ENCODE data around the gene DOK7. TPM values are rescaled to one million over a fixed set of nuclear protein-coding genes. Genes with fewer than 3 reads are reported as not detected.

The DOK7 gene
- total RNA-seq, 3 donors from 2014 or later (not counting 1 experiment from before 2014, with no cell fraction given): 1.3 to 2.9 (median 1.6) TPM

DNA sequence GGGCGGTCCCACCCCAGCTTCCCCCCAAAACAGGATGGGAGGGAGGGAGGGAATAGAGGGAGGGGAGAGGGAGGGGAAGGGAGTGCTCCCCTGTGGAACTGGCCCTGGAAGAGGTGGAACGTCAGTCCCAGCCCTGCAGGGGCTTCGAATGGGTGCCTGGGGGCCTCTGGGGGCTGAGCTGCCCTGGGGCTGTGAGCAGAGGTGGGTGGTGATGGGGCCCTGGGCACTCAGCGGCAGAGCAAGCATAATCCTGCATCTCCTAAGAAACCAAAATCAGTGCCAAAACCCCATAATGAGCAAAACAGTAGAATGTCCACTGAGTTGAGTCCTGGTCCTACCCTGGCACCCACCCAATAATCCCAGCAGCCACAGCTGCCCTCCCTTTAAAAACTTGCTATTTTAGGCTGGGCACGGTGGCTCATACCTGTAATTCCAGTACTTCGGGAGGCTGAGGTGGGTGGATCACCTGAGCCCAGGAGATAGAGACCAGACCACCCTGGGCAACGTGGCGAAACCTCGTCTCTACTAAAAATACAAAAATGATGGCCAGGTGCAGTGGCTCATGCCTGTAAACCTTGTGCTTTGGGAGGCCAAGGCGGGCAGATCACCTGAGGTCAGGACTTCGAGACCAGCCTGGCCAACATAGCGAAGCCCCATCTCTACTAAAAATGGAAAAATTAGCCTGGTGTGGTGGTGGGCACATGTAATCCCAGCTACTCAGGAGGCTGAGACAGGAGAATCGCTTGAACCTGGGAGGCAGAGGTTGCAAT lies 11.1 kb downstream of the DOK7 start:
- Histone ChIP-seq H3K4me3 (ENCODE audit: low read length) (no peak overlapping the region), H3K36me3 (ENCODE audit: control insufficient read depth, insufficient read depth, low read length) (no peaks in the 10 kb centered on the region), H3K9me3 (ENCODE audit: control insufficient read depth, insufficient read depth, low read length) (no peaks in the 10 kb centered on the region), H3K4me1 (ENCODE audit: control insufficient read depth, insufficient read depth, low read length) (no peaks in the 10 kb centered on the region), H3K27ac (ENCODE audit: low read length) (no peak overlapping the region), H3K27me3 (ENCODE audit: control insufficient read depth, insufficient read depth, low read length) (no peaks in the 10 kb centered on the region)
- intact Hi-C loops (cut with micrococcal nuclease): no loop called here
- H3K27me3 Mint-ChIP-seq (ENCODE audit: low read depth in 2 of 2): peaks cover 3 to 5% of the 10 kb centered on the region in 2 donors
- DNase-seq (no peak), ATAC-seq (no peak)
- H3K27ac Mint-ChIP-seq: no peak overlapping the region
- TF ChIP-seq, protein P1, sequence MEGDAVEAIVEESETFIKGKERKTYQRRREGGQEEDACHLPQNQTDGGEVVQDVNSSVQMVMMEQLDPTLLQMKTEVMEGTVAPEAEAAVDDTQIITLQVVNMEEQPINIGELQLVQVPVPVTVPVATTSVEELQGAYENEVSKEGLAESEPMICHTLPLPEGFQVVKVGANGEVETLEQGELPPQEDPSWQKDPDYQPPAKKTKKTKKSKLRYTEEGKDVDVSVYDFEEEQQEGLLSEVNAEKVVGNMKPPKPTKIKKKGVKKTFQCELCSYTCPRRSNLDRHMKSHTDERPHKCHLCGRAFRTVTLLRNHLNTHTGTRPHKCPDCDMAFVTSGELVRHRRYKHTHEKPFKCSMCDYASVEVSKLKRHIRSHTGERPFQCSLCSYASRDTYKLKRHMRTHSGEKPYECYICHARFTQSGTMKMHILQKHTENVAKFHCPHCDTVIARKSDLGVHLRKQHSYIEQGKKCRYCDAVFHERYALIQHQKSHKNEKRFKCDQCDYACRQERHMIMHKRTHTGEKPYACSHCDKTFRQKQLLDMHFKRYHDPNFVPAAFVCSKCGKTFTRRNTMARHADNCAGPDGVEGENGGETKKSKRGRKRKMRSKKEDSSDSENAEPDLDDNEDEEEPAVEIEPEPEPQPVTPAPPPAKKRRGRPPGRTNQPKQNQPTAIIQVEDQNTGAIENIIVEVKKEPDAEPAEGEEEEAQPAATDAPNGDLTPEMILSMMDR (IDR thresholded peaks at IDR 0.05): no peak
- no peak overlapping the region for H3K4me3 Mint-ChIP-seq
- H3K36me3 Mint-ChIP-seq: no peaks in the 10 kb centered on the region
- H3K9me3 Mint-ChIP-seq: no peaks in the 10 kb centered on the region
- 88% methylated on average over 11 of the region's 13 CpGs for WGBS (ENCODE audit: insufficient coverage)
- no peaks in the 10 kb centered on the region for H3K4me1 Mint-ChIP-seq

DNA sequence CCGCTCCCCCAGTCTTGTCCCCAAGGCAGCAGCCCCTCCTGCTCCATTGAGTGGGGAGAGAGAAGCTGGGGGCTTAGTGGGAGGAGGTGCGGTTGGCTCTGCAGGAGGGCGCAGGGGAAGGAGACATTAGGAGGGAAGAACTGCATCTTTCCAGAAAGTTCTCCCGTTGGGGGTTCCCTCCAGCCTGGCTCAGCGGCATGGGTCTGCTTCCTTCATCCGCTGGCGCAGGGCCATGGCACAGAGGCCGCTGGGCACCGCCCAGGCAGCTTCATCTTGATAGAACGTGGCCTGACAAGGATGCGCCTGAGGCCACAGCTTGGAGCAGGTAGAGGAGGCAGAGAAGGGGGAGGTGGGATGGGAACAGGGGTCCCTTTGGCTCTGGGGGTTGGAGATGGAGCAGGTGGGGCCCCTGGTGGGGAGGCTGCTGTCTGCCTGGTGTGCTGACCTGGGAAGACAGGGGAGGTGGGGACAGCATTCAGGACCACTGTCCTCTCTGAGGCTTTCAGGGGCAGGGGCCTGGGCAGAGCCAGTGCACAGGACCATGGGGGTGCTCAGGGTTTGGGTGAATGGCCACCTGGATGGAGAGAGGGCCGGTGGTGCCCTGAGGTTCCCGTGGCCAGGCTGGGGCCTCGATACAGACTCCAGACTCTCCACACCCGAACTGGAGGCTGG lies 12.1 kb downstream of the DOK7 start:
- H3K27me3 Mint-ChIP-seq (ENCODE audit: low read depth in 2 of 2): peaks cover 2 to 3% of the 10 kb centered on the region in 2 donors
- H3K4me1 ChIP-seq (ENCODE audit: control insufficient read depth, insufficient read depth, low read length): peaks cover 3% of the 10 kb centered on the region
- no peaks in the 10 kb centered on the region for H3K36me3 Mint-ChIP-seq
- no peak overlapping the region for H3K27ac Mint-ChIP-seq
- intact Hi-C loops (cut with micrococcal nuclease): no loop called here
- no peaks in the 10 kb centered on the region for H3K9me3 ChIP-seq (ENCODE audit: control insufficient read depth, insufficient read depth, low read length)
- TF ChIP-seq, protein P1 (IDR thresholded peaks at IDR 0.05): no peak
- no peak overlapping the region for H3K4me3 Mint-ChIP-seq
- no peaks in the 10 kb centered on the region for H3K27me3 ChIP-seq (ENCODE audit: control insufficient read depth, insufficient read depth, low read length)
- no peak overlapping the region for H3K4me3 ChIP-seq (ENCODE audit: low read length)
- no peak for DNase-seq
- H3K27ac ChIP-seq (ENCODE audit: low read length): no peak overlapping the region
- ATAC-seq: no peak
- no peaks in the 10 kb centered on the region for H3K9me3 Mint-ChIP-seq
- no peaks in the 10 kb centered on the region for H3K4me1 Mint-ChIP-seq
- no peaks in the 10 kb centered on the region for H3K36me3 ChIP-seq (ENCODE audit: control insufficient read depth, insufficient read depth, low read length)
- 83% methylated on average over 15 of the region's 15 CpGs for WGBS (ENCODE audit: insufficient coverage)

DNA sequence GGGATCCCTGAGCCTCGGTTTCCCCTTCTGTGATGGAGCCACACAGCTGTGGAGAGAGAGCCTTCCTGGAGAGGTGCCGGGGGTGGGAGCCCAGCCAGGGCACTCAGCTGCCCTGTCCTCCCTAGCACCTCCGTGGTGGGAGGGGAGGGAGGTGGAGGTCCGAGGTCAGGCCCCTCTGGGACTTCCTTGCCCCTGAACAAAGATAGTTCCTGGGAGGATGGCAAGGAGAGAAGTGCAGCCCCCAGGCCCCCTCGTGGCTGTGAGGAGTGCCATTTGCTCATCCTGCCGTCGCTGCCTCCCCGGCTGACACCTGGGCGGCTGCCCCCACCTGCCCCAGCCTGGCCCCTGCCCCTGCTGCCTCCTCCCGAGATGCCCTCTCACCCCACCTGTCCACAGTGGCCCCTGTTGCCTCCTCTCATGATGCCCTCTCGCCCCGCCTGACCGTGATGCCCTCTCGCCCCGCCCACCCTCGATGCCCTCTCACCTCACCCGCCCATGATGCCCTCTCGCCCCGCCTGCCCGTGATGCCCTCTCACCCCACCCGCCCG lies 12.7 kb downstream of the DOK7 start:
- H3K27ac Mint-ChIP-seq: no peak overlapping the region
- TF ChIP-seq, protein P1 (IDR thresholded peaks at IDR 0.05): no peak

More for the DNA sequence above, 12.7 kb downstream of the DOK7 start:
- WGBS (ENCODE audit: insufficient coverage): 80% methylated on average over 20 of the region's 22 CpGs
- H3K4me1 Mint-ChIP-seq: peaks cover 4% of the 10 kb centered on the region in 2 donors
- Histone ChIP-seq H3K4me1 (ENCODE audit: control insufficient read depth, insufficient read depth, low read length) (peaks cover 9% of the 10 kb centered on the region), H3K9me3 (ENCODE audit: control insufficient read depth, insufficient read depth, low read length) (no peaks in the 10 kb centered on the region), H3K27me3 (ENCODE audit: control insufficient read depth, insufficient read depth, low read length) (no peaks in the 10 kb centered on the region), H3K4me3 (ENCODE audit: low read length) (no peak overlapping the region), H3K27ac (ENCODE audit: low read length) (no peak overlapping the region), H3K36me3 (ENCODE audit: control insufficient read depth, insufficient read depth, low read length) (no peaks in the 10 kb centered on the region)
- no peak overlapping the region for H3K4me3 Mint-ChIP-seq
- no peaks in the 10 kb centered on the region for H3K36me3 Mint-ChIP-seq
- intact Hi-C loops (cut with micrococcal nuclease): no loop called here
- no peaks in the 10 kb centered on the region for H3K27me3 Mint-ChIP-seq (ENCODE audit: low read depth in 2 of 2)
- no peaks in the 10 kb centered on the region for H3K9me3 Mint-ChIP-seq
- no peak for ATAC-seq
- no peak for DNase-seq

All from natural killer cell (primary cell).